GM12878 (cell line): Measurements from ENCODE around the gene PNLDC1. TPM values are rescaled to one million over a fixed set of nuclear protein-coding genes. Genes with fewer than 3 reads are reported as not detected.

Experiments
- ATAC-seq: fragments of 200-7000 bp; cut with Tn5 transposase; 3 replicates; pipeline ENCODE4 v1.9.1; 2020; ENCODE audit warnings: mild to moderate bottlenecking, moderate library complexity
- BruUV-seq: library from RNA; stranded (reverse); fragments of 400-500 nt; replicated peaks from 2 replicates; lab custom pipeline; 2021; lab: Mats Ljungman, UMichigan
- CTCF ChIA-PET: fragments of 300-600 bp; sonication (Branson Sonifier 250); formaldehyde crosslinking; extraction: SDS; loops from one replicate; lab custom pipeline; 2021; ENCODE audit warnings: inconsistent platforms; lab: Yijun Ruan, JAX
- POLR2A ChIA-PET: fragments of 350-600 bp; formaldehyde crosslinking; extraction: SDS; loops from one replicate; lab custom pipeline; 2021; ENCODE audit warnings: inconsistent platforms; lab: Charles Lee
- RAD21 ChIA-PET: fragments of 300-600 bp; sonication (Branson Sonifier 250); formaldehyde crosslinking; loops from one replicate; lab custom pipeline; 2023; ENCODE audit warnings: antibody characterized with exemption; ENCODE audit not compliant: unreplicated experiment; lab: Charles Lee
- SMC1A ChIA-PET: fragments of 300-600 bp; sonication (Branson Sonifier 250); formaldehyde crosslinking; loops from one replicate; lab custom pipeline; 2023; ENCODE audit not compliant: unreplicated experiment, uncharacterized antibody; lab: Charles Lee
- DNase-seq: peaks from one replicate; pipeline ENCODE4 v3.0.0-alpha.2; 2011; ENCODE audit warnings: low read depth, low spot score
- FAIRE-seq: peaks from 3 replicates; lab custom pipeline; 2011; peaks lifted over from hg19 to GRCh38; lab: Jason Lieb, UNC
- H2AFZ ChIP-seq: 2 replicates; pipeline ENCODE4 v1.6.0; 2011; ENCODE audit warnings: low read depth, low read length, control low read depth; ENCODE audit not compliant: control insufficient read depth
- H3K27ac ChIP-seq: 2 replicates; pipeline ENCODE4 v1.5.1; 2011; ENCODE audit warnings: control low read depth; ENCODE audit not compliant: control insufficient read depth, insufficient read depth
- H3K27me3 ChIP-seq, 2 experiments: replicated peaks in 1 of 2; 2 replicates each; pipeline versions ENCODE4 v1.6.0 to v1.6.1; 2011; ENCODE audit warnings: low read length in 1 of 2; ENCODE audit not compliant: control insufficient read depth in 2 of 2, insufficient read depth in 2 of 2
- H3K36me3 ChIP-seq, 2 experiments: 2 replicates each; pipeline ENCODE4 v1.5.1; 2011; ENCODE audit warnings: low read length in 1 of 2; ENCODE audit not compliant: control insufficient read depth in 2 of 2, insufficient read depth in 2 of 2
- H3K4me1 ChIP-seq: 2 replicates; pipeline ENCODE4 v1.6.1; 2011; ENCODE audit warnings: mild to moderate bottlenecking, low read length, moderate library complexity, mixed read lengths; ENCODE audit not compliant: control insufficient read depth, insufficient read depth
- H3K4me2 ChIP-seq: 2 replicates; pipeline ENCODE4 v1.6.0; 2011; ENCODE audit warnings: control low read depth; ENCODE audit not compliant: control insufficient read depth, insufficient read depth
- H3K4me3 ChIP-seq: fragments of 200-600 bp; sonication (generic); 2 replicates; pipeline ENCODE4 v1.5.1; 2016
- H3K79me2 ChIP-seq: 2 replicates; pipeline ENCODE4 v1.6.0; 2011; ENCODE audit warnings: low read length; ENCODE audit not compliant: control insufficient read depth, insufficient read depth
- H3K9ac ChIP-seq: 2 replicates; pipeline ENCODE4 v1.8.0; 2011; ENCODE audit warnings: low read length, control low read depth, mixed read lengths; ENCODE audit not compliant: control insufficient read depth, insufficient read depth
- H3K9me3 ChIP-seq: replicated peaks from 3 replicates; pipeline ENCODE4 v1.5.1; 2011; ENCODE audit warnings: mild to moderate bottlenecking, low read length; ENCODE audit not compliant: control insufficient read depth, insufficient read depth
- H4K20me1 ChIP-seq: 2 replicates; pipeline ENCODE4 v1.6.0; 2011; ENCODE audit not compliant: control insufficient read depth, insufficient read depth
- BMI1 ChIP-seq: fragments of 450-650 bp; IDR thresholded peaks from 2 replicates; pipeline ENCODE4 v1.6.1; 2016; ENCODE audit warnings: mild to moderate bottlenecking, moderate library complexity, borderline replicate concordance
- CHD1 ChIP-seq: IDR thresholded peaks from 2 replicates; pipeline ENCODE4 v1.6.1; 2012; ENCODE audit warnings: low read depth, low read length, improper control_type of control experiment
- DPF2 ChIP-seq: fragments of 450-650 bp; IDR thresholded peaks from 2 replicates; pipeline ENCODE4 v1.6.1; 2017; ENCODE audit warnings: mild to moderate bottlenecking
- E2F4 ChIP-seq: IDR thresholded peaks from 2 replicates; pipeline ENCODE4 v1.6.1; 2012; ENCODE audit warnings: low read depth, low read length, improper control_type of control experiment
- EED ChIP-seq: sonication (generic); IDR thresholded peaks from 2 replicates; pipeline ENCODE4 v1.6.1; 2016; ENCODE audit warnings: antibody characterized with exemption, low read depth
- EGR1 ChIP-seq, 2 experiments: IDR thresholded peaks; 1 replicate in 1 of 2; 2 replicates in 1 of 2; pipeline ENCODE4 v1.6.1; 2011 to 2012; ENCODE audit warnings: low read depth in 2 of 2, low read length in 2 of 2, borderline replicate concordance in 1 of 2, mild to moderate bottlenecking in 1 of 2, moderate library complexity in 1 of 2
- EZH2 ChIP-seq: IDR thresholded peaks from 2 replicates; pipeline ENCODE4 v1.6.1; 2012; ENCODE audit warnings: low read depth, mild to moderate bottlenecking, control low read depth, inconsistent platforms, low read length, borderline replicate concordance; ENCODE audit not compliant: control insufficient read depth
- FOXK2 ChIP-seq: fragments of 450-650 bp; IDR thresholded peaks from 2 replicates; pipeline ENCODE4 v1.6.1; 2017; ENCODE audit warnings: mild to moderate bottlenecking, moderate library complexity
- IRF5 ChIP-seq: fragments of 450-650 bp; IDR thresholded peaks from 2 replicates; pipeline ENCODE4 v1.6.1; 2017; ENCODE audit warnings: borderline replicate concordance
- LARP7 ChIP-seq: fragments of 450-650 bp; IDR thresholded peaks from 2 replicates; pipeline ENCODE4 v1.6.1; 2017; ENCODE audit warnings: mild to moderate bottlenecking
- MTA2 ChIP-seq: fragments of 450-650 bp; IDR thresholded peaks from 2 replicates; pipeline ENCODE4 v1.6.1; 2016; ENCODE audit warnings: low read depth, mild to moderate bottlenecking, moderate library complexity
- NRF1 ChIP-seq: conservative IDR thresholded peaks from 2 replicates; pipeline ENCODE4 v1.6.1; 2011; ENCODE audit warnings: mild to moderate bottlenecking, low read depth, low read length, improper control_type of control experiment
- POLR2A ChIP-seq: IDR thresholded peaks from 2 replicates; pipeline ENCODE4 v1.6.1; 2011; ENCODE audit warnings: low read depth, mild to moderate bottlenecking, low read length
- RELB ChIP-seq: fragments of 450-650 bp; IDR thresholded peaks from 2 replicates; pipeline ENCODE4 v1.6.1; 2017; ENCODE audit warnings: low read depth, mild to moderate bottlenecking, moderate library complexity
- REST ChIP-seq: IDR thresholded peaks from 2 replicates; pipeline ENCODE4 v1.6.1; 2012; ENCODE audit warnings: mild to moderate bottlenecking, low read depth, low read length
- SMAD5 ChIP-seq: IDR thresholded peaks from 2 replicates; pipeline ENCODE4 v1.6.1; 2016; ENCODE audit warnings: antibody characterized with exemption, low read depth
- TCF12 ChIP-seq: IDR thresholded peaks from 2 replicates; pipeline ENCODE4 v1.6.1; 2011; ENCODE audit warnings: low read depth, mild to moderate bottlenecking, low read length
- TCF7 ChIP-seq: IDR thresholded peaks from 2 replicates; pipeline ENCODE4 v1.6.1; 2014; ENCODE audit warnings: antibody characterized with exemption, borderline replicate concordance
- WGBS: methylation state at CpG from one replicate; pipeline ENCODE4 v1.1.6; 2016; ENCODE audit warnings: low lambda C conversion rate; ENCODE audit not compliant: insufficient replicate concordance, insufficient coverage; ENCODE audit errors: missing lambda C conversion rate; 5-methylcytosine and 5-hydroxymethylcytosine counted together
- in situ Hi-C: fragments of 300-500 bp; cut with MboI; formaldehyde crosslinking; loops from 9 replicates; pipeline ENCODE4 v1.14.3; 2018; ENCODE audit warnings: mixed read lengths
- intact Hi-C: fragments of 100-400 bp; cut with micrococcal nuclease; formaldehyde crosslinking; loops from one replicate; pipeline ENCODE4 v1.14.2; 2022; ENCODE audit not compliant: unreplicated experiment
- polyA plus RNA-seq, 11 experiments: library from polyadenylated mRNA; depleted of rRNA in 4 of 11; unstranded in 6 of 11; stranded (reverse) in 5 of 11; fragments of >200 nt; fragmentation: Nextera tagmentation in 4 of 11; fragmentation: Illumina TruSeq in 1 of 11; extraction: Ambion mirVana in 4 of 11; extraction: Trizol in 1 of 11; gene quantifications; 1 replicate in 1 of 11; 2 replicates in 10 of 11; pipeline versions ENCODE4 v1.2.1 to v1.2.3, GENCODE V29; 2011 to 2016; ENCODE audit warnings: inconsistent platforms in 2 of 11, missing spikeins in 2 of 11, low read depth in 1 of 11
- total RNA-seq, 4 experiments: library from RNA; depleted of rRNA in 3 of 4; stranded (reverse); fragments of >200 nt in 3 of 4; fragmentation: Illumina TruSeq in 1 of 4; extraction: Trizol in 1 of 4; gene quantifications; 2 replicates each; pipeline versions ENCODE4 v1.2.1 to v1.2.3, GENCODE V29; 2013 to 2021

PNLDC1 gene
- total and polyA plus RNA-seq, 10 of the 15 experiments (the other 5 are each of a cell fraction or from before 2014, with no cell fraction given): 0.06 to 0.25 (median 0.09) TPM; not detected in 2

GRCh38 chr6:159778131-159778530 lies 21.9 kb upstream of the PNLDC1 start:
- CTCF ChIA-PET: no interaction called here
- Histone ChIP-seq H3K4me3 (no peak overlapping the region), H3K79me2 (peaks cover 2% of the 10 kb centered on the region), H3K4me1 (no peaks in the 10 kb centered on the region), H3K4me2 (no peak overlapping the region), H3K9ac (no peak overlapping the region), H3K27me3 (no peaks in the 10 kb centered on the region), H3K27ac (no peak overlapping the region), H4K20me1 (no peaks in the 10 kb centered on the region), H2AFZ (no peak overlapping the region), H3K9me3 (no peaks in the 10 kb centered on the region), H3K36me3 (peaks cover 3 to 49% of the 10 kb centered on the region in 2 experiments)
- FAIRE-seq (no peak), ATAC-seq (no peak), DNase-seq (no peak)
- POLR2A ChIA-PET: interaction anchor here (0.6 to 1.2 kb wide), 3 partner anchors 11 to 164 kb away, joined by 4 to 5 read pairs (median 4); no protein-coding TSS in a partner anchor
- intact Hi-C loops (no loop called here), in situ Hi-C loops (no loop called here)
- TF ChIP-seq CHD1: no peak
- no peak for TF ChIP-seq MTA2
- no peak for TF ChIP-seq RELB
- TF ChIP-seq REST: no peak
- no peak for TF ChIP-seq POLR2A
- no peak for TF ChIP-seq E2F4
- no peak for TF ChIP-seq TCF12
- no peak for TF ChIP-seq SMAD5
- no peak for TF ChIP-seq DPF2
- no peak for TF ChIP-seq EGR1 (IDR thresholded peaks at IDR 0.05; ENCODE audit: borderline replicate concordance in 1 of 2, low read depth in 2 of 2, low read length in 2 of 2)
- TF ChIP-seq TCF7: no peak
- TF ChIP-seq EED: no peak
- TF ChIP-seq BMI1: no peak
- no peak for TF ChIP-seq EZH2
- TF ChIP-seq FOXK2: no peak
- TF ChIP-seq LARP7: no peak
- no peak for TF ChIP-seq IRF5
- no peak for TF ChIP-seq NRF1
- no TSS peak for BruUV-seq
- RAD21 ChIA-PET: no interaction called here
- 92% methylated on average over 1 of the region's 1 CpG for WGBS
- SMC1A ChIA-PET: interaction anchor here (0.6 to 0.7 kb wide), 2 partner anchors 30 to 190 kb away, joined by 3 read pairs; no protein-coding TSS in a partner anchor
